ENCODE results near the gene ZNF574. TPM values are rescaled to one million over a fixed set of nuclear protein-coding genes. Genes with fewer than 3 reads are reported as not detected.

The ZNF574 gene
- total RNA-seq, 1 donor from 2014 or later: 15.2 TPM

DNA sequence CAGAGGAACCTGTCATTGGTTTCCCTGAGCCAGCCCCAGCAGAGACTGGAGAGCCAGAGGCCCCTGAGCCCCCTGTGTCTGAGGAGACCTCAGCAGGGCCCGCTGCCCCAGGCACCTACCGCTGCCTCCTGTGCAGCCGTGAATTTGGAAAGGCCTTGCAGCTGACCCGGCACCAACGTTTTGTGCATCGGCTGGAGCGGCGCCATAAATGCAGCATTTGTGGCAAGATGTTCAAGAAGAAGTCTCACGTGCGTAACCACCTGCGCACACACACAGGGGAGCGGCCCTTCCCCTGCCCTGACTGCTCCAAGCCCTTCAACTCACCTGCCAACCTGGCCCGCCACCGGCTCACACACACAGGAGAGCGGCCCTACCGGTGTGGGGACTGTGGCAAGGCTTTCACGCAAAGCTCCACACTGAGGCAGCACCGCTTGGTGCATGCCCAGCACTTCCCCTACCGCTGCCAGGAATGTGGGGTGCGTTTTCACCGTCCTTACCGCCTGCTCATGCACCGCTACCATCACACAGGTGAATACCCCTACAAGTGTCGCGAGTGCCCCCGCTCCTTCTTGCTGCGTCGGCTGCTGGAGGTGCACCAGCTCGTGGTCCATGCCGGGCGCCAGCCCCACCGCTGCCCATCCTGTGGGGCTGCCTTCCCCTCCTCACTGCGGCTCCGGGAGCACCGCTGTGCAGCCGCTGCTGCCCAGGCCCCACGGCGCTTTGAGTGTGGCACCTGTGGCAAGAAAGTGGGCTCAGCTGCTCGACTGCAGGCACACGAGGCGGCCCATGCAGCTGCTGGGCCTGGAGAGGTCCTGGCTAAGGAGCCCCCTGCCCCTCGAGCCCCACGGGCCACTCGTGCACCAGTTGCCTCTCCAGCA, 4.2 kb downstream of the ZNF574 start:
- intact Hi-C loops (cut with micrococcal nuclease): loop anchor here (5.0 kb wide), 2 partner anchors 52 to 818 kb away; partner anchors contain the start of genes HNRNPUL1 and POU2F2

DNA sequence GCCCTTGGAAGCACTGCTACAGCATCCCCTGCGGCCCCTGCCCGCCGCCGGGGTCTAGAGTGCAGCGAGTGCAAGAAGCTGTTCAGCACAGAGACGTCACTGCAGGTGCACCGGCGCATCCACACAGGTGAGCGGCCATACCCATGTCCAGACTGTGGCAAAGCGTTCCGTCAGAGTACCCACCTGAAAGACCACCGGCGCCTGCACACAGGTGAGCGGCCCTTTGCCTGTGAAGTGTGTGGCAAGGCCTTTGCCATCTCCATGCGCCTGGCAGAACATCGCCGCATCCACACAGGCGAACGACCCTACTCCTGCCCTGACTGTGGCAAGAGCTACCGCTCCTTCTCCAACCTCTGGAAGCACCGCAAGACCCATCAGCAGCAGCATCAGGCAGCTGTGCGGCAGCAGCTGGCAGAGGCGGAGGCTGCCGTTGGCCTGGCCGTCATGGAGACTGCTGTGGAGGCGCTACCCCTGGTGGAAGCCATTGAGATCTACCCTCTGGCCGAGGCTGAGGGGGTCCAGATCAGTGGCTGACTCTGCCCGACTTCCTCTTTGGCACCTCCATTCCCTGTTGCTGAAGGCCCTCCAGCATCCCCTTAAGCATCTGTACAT, 4.9 kb downstream of the ZNF574 start:
- intact Hi-C loops (cut with micrococcal nuclease): no loop called here

DNA sequence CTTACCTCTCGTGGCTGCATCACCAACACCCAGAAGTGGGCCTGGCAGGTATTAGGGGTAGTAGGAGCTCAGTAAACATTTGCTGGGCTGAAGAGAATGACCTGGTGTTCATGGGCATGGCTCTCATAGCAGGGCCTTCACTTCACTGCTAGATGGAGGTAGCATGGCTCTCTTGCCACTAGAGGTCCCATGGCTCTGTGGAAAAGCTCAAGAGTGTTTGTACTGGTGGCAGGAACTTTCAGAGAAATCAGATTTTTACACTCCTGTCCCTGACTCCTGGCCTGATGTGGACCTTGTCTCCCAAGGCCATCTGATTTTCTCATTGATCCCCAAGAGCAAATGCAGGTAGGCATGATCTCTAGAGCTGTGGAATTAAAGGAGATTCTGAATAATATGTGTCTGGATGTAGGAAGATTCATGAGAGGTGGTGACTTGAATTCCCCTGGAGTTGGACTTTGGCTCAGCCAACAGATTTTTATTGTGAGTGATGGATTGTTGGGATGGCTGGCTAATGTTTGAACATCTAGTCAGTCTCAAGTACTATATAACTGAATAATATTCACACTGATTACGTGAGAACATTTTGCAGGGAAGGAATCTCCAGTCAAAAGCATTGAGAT, 5.7 kb downstream of the ZNF574 start:
- intact Hi-C loops (cut with micrococcal nuclease): no loop called here

DNA sequence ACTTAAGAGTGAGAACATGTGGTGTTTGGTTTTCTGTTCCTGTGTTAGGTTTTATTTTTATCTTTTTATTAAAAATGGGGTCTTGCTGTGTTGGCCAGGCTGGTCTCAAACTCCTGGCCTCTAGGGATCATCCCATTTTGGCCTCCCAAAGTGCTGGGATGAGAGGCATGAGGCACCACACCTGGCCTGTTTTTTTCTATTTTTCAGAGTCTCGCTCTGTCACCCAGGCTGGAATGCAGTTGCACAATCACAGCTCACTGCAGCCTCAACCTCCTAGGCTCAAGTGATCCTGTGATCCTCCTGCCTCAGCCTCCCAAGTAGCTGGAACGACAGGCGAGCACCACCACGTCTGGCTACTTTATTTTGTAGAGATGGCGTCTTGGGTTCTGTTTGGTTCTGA, 7.6 kb downstream of the ZNF574 start:
- intact Hi-C loops (cut with micrococcal nuclease): no loop called here

DNA sequence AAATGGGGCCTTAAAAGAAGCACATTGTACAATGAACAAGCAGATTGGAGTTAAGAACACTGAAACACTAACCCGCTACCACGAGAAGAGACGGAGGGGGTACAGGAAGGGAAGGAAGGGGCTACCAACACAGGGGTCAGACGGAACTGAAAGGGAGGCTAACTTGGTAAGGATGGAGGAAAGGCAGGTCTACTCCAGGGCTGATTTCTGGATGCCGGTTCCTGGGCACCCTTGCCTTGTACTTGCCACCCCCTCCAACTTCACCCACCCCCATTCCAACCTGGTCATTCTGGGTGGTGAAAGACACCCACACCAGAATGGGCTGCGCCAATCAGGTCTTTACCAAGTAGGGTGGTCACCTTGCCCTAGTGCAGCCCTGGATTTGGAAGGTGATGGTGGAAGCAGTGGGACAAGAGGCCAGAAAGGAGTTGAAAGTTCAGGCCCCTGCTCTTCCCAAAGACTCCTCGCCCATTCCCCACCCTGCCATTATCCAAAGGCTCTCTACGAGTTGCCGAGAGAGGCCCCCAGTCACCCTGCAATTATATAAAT, 10.3 kb downstream of the ZNF574 start:
- intact Hi-C loops (cut with micrococcal nuclease): no loop called here

DNA sequence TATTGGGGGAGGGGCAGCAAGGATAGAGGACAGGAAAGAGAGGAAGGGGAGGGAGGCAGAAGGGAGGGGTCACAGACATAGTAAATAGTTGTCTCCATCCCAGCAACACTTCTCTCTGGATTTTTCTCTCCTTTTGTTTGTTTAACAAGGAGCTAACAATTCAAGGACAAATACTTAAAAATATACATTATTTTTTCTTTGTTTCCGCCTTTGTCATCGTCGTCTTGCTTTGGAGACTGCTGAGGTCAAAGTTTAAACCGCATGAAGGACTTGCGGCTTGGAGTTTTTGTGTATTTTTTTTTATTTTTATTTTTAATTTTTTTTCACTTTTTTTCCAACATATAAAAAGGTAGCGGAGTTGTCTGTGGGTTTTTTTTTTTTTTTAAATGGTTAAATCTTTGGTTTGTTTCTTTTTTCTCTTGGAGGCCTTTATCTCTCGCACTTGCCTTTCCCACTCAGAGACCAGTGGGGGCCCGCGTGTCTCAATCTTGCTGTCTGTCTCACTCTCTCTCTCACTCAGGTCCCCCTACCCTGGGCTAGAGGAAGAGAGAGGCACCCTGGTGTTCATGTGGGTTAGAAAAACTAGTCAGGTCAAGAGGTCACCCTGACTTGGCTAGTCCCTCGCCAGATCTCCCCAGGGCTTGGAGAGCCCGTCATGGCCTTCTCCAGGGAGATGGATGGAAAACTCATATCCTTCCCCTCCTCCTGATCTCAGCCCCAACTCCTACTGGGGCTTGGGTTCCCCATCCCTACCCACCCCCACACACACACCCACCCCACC, 11.0 kb downstream of the ZNF574 start:
- intact Hi-C loops (cut with micrococcal nuclease): no loop called here

DNA sequence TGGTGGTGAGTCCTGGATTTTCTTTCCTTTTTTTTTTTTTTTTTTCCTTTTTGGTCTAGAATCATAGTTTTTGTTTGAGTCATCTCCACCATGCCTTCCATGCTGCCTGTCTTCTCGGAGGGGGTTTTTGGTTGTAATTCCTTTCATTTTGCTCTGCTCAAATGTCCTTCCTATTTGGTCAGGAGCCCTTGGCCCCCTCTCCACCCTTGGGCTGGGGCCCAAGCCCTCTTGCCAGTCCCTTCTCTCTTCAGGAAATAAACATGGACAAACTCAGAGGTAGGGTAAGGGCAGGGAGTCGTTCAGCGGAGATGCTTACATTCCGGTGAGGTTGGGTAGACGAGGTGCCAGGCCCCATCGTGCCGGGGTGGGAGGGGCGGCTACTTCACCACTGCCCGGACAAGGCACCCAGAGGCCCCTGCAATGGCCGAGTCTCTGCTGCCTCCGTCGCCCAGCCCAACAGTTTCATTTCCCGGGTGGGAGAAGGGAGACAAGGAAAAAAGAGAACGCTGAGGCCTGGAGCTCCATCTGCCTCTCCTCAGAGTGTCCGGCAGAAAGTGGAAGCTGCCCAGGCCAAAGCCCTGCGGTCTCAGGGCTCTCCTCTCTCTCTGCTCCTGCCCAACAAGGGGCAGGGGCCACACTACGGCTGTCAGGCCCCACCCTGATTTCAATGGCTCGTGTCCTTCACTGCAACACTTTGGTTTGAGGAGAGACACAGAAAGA, 12.7 kb downstream of the ZNF574 start:
- intact Hi-C loops (cut with micrococcal nuclease): no loop called here

DNA sequence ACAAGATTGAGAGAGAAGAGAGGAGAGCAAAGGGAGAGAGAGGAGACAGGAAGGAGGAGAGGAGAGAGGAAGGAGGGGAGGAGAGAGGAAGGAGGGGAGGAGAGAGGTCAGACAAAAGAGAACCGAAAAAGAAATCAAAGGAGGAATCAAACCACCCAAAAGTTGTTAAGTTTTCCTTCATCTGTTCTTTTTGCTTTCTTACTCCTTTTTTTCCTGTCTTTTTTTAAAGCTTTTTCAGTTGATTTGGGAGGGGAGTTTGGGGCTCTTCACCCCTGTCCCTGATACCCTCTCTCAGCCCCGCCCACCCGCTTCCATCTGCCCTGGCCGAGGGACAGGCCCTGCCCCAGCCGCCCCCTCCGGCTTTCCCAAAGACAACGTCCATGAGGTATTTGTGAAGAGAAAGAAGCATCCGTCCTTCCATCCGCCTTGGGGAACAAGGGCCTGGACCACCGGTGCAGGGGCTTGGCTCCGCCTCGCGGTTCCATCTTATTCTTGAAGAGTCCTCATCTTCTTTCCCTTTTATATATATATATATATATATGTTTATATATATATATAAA, 13.3 kb downstream of the ZNF574 start:
- intact Hi-C loops (cut with micrococcal nuclease): no loop called here

DNA sequence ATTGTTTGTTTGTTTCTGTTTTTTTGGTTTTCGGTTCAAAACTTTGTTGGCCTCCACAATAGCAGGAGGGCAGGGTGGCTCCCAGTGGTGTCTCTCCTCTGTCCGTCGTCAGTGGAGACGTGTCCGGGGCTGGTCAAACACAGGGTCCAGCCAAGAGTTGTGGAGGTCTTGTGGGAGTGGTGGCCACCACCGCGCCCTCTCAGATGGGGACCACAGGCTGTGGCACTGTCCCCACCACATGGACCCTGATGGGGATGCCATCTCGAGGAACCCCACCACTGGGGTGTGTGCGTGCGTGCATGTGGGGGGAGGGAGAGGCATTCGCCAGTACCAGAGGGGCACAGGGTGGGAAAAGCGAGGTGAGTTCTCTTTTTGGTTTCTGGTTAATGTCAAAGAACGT, 13.8 kb downstream of the ZNF574 start:
- intact Hi-C loops (cut with micrococcal nuclease): no loop called here

DNA sequence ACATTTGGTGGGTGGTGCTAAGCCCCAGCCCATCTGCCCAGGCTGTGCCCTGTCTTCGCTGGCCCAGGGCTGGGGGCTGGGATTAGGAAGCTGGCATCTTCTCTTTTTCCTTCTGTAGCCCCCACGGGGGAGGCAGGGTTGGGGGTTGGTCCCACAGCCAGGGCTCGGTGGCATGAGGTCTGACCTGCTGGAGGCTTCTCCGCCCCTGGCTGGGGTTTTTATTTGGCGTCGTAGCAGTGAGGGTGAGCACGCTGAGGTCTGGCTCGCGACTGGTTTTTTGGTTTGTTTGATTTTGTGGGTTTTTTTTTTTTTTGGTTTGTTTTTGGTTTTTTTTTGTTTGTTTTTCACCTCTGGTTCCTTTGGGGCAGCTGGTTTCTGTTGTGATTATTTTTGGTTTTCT, 14.7 kb downstream of the ZNF574 start:
- intact Hi-C loops (cut with micrococcal nuclease): no loop called here

DNA sequence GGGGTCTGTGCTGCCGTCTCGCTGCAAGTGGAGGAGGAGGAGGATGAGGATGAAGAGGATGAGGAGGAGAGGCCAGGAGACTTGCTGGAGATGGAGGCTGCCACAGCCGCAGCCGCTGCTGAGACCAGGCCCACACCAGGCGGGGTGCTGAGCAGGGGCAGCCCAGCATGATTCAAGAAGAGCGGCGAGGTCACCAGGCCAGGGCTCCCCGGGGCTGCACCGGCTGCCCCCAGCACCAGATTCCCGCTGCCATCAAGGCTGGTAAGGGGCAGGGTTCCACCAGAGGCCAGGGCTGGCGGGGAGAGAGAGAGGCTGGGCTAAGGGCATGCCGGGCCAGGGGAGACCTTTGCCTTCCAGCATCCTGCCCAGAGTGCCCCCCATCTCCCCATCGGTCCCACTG, 15.3 kb downstream of the ZNF574 start:
- intact Hi-C loops (cut with micrococcal nuclease): no loop called here

DNA sequence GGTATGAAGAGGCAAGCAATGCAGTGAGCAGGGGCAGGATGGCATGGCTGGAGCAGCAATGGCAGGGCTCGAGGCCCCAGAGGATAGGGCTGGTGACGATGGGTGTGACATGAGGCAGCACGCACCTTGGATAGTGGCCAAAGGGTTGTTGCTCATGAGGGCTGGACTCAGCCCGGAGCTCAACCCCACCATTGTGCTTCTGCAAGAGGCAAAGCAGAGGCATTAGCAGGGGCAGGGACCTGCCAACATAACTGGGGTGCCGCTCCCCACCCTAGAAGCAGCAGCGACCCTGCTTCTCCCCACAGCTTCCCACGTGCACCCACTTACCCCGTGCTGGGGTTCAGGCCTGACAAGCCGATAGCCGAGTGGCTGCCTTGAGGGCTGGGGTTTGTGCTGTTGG, 15.8 kb downstream of the ZNF574 start:
- intact Hi-C loops (cut with micrococcal nuclease): no loop called here

DNA sequence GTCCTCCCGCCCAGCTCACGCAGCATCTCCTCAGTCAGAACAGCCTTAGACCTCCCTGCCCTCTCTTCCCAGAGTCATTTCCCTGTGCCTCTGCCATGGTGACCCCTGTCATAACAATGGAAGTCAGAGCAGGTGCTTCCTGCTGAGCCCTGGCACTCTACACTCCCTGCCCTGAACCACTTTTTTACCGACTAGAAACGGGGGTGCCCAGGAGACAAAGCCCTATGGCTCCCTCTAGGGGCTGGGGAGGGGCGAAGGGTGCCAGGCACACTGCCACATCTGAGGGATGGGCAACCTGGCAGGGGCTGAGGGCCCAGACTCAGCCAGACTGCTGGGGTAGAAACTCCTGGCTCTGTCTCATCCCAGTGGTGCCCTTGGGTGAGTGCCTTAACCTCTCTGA, 16.4 kb downstream of the ZNF574 start:
- intact Hi-C loops (cut with micrococcal nuclease): no loop called here

DNA sequence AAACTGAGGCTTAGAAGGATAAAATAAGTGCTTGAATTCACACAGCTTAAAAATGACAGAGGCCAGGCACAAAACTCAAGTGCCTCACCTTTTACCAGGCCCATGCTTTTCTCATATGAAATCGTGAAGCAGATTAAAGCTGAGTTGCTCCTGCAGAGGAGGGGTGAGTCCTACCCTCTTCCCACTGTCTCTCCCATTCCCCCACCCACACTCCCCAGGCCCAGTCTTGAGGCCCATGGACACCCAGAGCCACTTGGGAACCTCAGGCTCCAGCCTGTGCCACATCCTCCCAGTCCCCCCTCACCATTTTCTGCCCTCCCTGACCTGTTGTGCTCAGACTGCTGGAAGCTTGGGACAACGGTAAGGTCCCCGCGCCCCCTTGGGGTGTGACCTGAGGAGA, 17.5 kb downstream of the ZNF574 start:
- intact Hi-C loops (cut with micrococcal nuclease): no loop called here

DNA sequence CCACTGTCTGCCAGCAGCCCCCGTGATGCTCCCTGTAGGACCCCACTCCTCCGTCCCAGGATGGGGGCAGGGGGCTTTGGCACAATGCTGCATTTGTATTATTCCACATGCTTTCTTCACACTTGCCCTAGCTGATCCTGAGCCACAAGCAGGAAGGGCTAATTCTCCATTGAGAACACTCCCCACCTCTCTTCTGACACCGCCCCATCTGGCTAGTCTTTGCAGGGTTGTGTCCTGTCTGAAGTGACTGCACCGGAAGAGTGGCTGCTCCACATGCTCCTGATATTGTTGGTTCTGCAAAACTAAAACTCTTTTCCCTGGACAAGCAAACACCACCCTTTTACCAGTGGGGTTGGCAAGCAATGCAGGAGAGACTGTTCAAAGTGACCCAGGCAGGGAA, 18.0 kb downstream of the ZNF574 start:
- intact Hi-C loops (cut with micrococcal nuclease): no loop called here

DNA sequence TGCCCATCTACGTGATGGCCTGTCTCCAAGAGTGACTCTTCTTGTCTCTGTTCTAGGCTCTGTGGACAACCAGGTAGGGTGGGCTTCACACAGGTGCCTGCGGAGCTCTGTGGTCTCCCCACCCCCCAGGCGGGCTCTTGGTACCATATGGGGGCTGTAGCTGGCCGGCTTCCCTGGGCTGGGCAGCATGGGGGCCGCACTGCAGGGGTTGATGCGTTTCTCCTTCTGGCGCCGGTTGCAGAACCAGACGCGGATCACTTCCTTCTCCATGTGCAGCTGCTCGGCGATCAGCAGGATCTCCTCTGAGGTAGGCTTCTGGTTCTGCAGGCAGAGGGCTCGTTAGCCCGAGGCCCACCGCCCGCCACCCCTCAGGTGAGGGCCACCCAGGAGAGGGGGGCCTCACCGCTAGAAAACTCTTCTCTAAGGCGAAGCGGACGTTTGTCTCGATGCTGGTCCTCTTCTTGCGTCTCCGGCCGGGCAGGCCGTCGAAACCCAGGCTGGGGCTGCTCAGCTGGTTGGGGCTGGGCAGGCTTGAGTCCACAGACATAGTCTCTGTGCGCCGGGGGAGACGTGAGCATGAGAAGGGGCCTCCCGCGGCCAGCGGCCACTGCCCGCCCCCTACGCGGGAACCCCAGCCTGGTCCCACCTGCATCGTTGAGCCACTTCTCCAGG, 19.3 kb downstream of the ZNF574 start:
- intact Hi-C loops (cut with micrococcal nuclease): no loop called here

DNA sequence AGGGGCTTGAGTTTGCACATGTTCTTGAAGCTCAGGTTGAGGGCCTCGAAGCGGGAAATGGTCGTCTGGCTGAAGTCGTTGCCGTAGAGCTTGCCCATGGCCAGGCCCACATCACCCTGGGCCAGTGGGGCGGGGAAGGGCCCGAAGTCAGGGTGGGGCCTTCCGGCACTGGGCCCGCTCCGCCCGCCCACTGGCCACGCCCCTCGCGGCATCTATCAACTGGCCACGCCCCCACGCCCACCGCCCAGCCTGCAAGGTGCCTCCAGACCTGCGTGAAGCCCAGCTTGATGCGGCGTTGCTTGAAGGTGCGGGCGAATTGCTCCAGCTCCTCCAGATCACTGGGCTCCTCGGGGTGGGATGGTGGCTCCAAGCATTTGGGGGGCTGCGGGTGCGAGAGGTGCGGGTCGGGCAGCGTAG, 19.9 kb downstream of the ZNF574 start:
- intact Hi-C loops (cut with micrococcal nuclease): no loop called here

DNA sequence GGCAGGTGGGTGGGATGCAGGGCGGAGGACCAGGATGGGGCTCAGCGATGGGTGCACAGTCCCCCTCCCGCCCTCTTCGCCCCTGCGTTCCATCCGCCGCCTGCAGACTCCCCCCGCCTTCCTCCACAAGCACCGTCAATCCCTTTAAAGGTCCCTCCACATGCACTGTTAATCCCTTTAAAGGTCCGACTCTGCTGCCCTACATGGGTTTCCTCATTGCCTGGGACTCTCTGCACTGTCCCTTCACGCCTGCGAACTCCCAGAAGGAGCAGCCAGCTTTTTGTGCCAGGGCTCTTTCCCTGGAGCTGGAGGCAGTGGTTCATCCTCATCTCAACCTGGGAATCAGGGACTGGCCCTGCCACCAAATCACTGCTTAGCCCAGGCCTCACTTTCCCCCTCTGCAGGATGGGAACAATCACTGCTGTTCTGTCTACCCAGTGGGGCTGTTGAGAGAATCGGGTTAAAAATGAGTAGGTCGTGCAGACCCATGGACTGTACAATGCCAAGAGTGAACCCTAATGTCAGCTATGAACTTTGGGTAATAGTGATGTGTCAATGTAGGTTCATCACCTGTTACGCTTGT, 20.4 kb downstream of the ZNF574 start:
- intact Hi-C loops (cut with micrococcal nuclease): no loop called here

DNA sequence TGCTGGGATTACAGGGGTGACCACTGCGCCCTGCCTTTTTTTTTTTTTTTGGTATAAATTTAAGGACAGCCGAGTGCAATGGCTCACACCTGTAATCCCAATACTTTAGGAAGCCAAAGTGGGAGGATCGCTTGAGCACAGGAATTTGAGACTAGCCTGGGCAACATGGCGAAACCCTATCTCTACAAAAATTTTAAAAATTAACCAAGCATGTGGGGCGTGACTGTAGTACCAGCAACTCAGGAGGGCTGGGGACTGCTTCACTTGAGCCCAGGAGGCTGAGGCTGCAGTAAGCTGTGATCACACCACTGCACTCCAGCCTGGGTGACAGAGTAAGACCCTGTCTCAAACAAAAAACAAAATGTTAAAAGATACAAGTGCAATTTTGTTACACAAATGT, 21.5 kb downstream of the ZNF574 start:
- intact Hi-C loops (cut with micrococcal nuclease): no loop called here

Data from T-helper 1 cell treated with Interleukin-12 subunit alpha and Interleukin-12 subunit beta and Interleukin-4 antibody, amounts not matched to agents 30 ng/mL and 1 ng/mL, for 36 hours (primary cell).